HepG2 (cell line): ENCODE data around the gene ZCCHC3. TPM values are rescaled to one million over a fixed set of nuclear protein-coding genes. Genes with fewer than 3 reads are reported as not detected.

Experiments used
- BATF2 ChIP-seq: sonication (generic); formaldehyde crosslinking; IDR thresholded peaks from 2 replicates; pipeline ENCODE4 v1.8.0; 2022; ENCODE audit warnings: mild to moderate bottlenecking, missing genetic modification reagents, moderate library complexity
- CCAR2 ChIP-seq: fragments of 200-400 bp; formaldehyde crosslinking; optimal IDR thresholded peaks from 2 replicates; pipeline ENCODE3; 2018; ENCODE audit warnings: low read depth, mild to moderate bottlenecking, low read length, moderate library complexity
- HDAC1 ChIP-seq: sonication (generic); formaldehyde crosslinking; IDR thresholded peaks from 2 replicates; pipeline ENCODE4 v1.5.1; 2020; ENCODE audit warnings: mild to moderate bottlenecking, missing genetic modification reagents
- KLF11 ChIP-seq: IDR thresholded peaks from 2 replicates; pipeline ENCODE4 v1.6.1; 2016; ENCODE audit warnings: missing compliant biosample characterization
- MED13 ChIP-seq: sonication (generic); formaldehyde crosslinking; IDR thresholded peaks from 2 replicates; pipeline ENCODE4 v1.5.0; 2020; ENCODE audit warnings: missing genetic modification reagents
- MEIS1 ChIP-seq: sonication (generic); formaldehyde crosslinking; IDR thresholded peaks from 2 replicates; pipeline ENCODE4 v1.9.0; 2021; ENCODE audit warnings: mild to moderate bottlenecking, missing genetic modification reagents, moderate library complexity, borderline replicate concordance
- RELA ChIP-seq: sonication (generic); formaldehyde crosslinking; IDR thresholded peaks from 2 replicates; pipeline ENCODE4 v1.4.0; 2020; ENCODE audit warnings: missing genetic modification reagents
- SNAPC4 ChIP-seq: sonication (generic); formaldehyde crosslinking; IDR thresholded peaks from 2 replicates; pipeline ENCODE4 v1.4.0; 2020; ENCODE audit warnings: mild to moderate bottlenecking, missing genetic modification reagents
- SRSF4 ChIP-seq: fragments of 200-400 bp; formaldehyde crosslinking; IDR thresholded peaks from one replicate; pipeline ENCODE4 v1.6.1; 2018; ENCODE audit warnings: mild to moderate bottlenecking, low read depth, low read length, moderate library complexity; ENCODE audit not compliant: poor library complexity, severe bottlenecking
- XRCC5 ChIP-seq: fragments of 200-400 bp; formaldehyde crosslinking; optimal IDR thresholded peaks from 2 replicates; pipeline ENCODE3; 2017; ENCODE audit warnings: mild to moderate bottlenecking, low read length
- ZBTB2 ChIP-seq: sonication (generic); formaldehyde crosslinking; IDR thresholded peaks from 2 replicates; pipeline ENCODE4 v1.8.0; 2022; ENCODE audit warnings: low read depth, missing genetic modification reagents
- ZNF510 ChIP-seq: sonication (generic); formaldehyde crosslinking; IDR thresholded peaks from 2 replicates; pipeline ENCODE4 v1.4.0; 2020; ENCODE audit warnings: low read depth, mild to moderate bottlenecking, missing genetic modification reagents
- ZNF556 ChIP-seq: sonication (generic); formaldehyde crosslinking; IDR thresholded peaks from 2 replicates; pipeline ENCODE4 v1.4.0; 2020; ENCODE audit warnings: mild to moderate bottlenecking, missing genetic modification reagents, borderline replicate concordance
- ZNF670 ChIP-seq: sonication (generic); formaldehyde crosslinking; IDR thresholded peaks from 2 replicates; pipeline ENCODE4 v1.8.0; 2022; ENCODE audit warnings: mild to moderate bottlenecking, missing genetic modification reagents, borderline replicate concordance
- ZNF790 ChIP-seq: sonication (generic); formaldehyde crosslinking; IDR thresholded peaks from 2 replicates; pipeline ENCODE4 v1.8.0; 2022; ENCODE audit warnings: missing genetic modification reagents, mild to moderate bottlenecking, borderline replicate concordance
- polyA plus RNA-seq, 8 experiments: library from polyadenylated mRNA; depleted of rRNA in 3 of 8; stranded (reverse) in 7 of 8; unstranded in 1 of 8; fragments of >200 nt; fragmentation: Illumina TruSeq in 4 of 8; extraction: Trizol in 4 of 8; gene quantifications; 2 replicates each; pipeline versions ENCODE4 v1.2.1 to v1.2.3, GENCODE V29; 2011 to 2016; ENCODE audit warnings: low read depth in 4 of 8, missing spikeins in 1 of 8, mixed read lengths in 1 of 8; ENCODE audit not compliant: insufficient read depth in 1 of 8
- total RNA-seq, 5 experiments: library from RNA; depleted of rRNA; stranded (reverse); fragments of >200 nt; fragmentation: Illumina TruSeq; extraction: Trizol; gene quantifications; 2 replicates each; pipeline ENCODE4 v1.2.3, GENCODE V29; 2016; ENCODE audit warnings: low read depth in 1 of 5
- TF ChIP-seq, protein P1 (sequence below): fragments of 450-650 bp; IDR thresholded peaks from 2 replicates; pipeline ENCODE4 v1.6.1; 2017; ENCODE audit warnings: mild to moderate bottlenecking
- TF ChIP-seq, protein P2 (sequence below): sonication (generic); formaldehyde crosslinking; IDR thresholded peaks from 2 replicates; pipeline ENCODE4 v1.4.0; 2020; ENCODE audit warnings: missing genetic modification reagents; ENCODE audit errors: not compliant biosample characterization

The ZCCHC3 gene
- total and polyA plus RNA-seq, 2 of the 13 experiments (the other 11 are each of a cell fraction or from before 2014, with no cell fraction given) = 46.6 to 63.0 TPM

DNA sequence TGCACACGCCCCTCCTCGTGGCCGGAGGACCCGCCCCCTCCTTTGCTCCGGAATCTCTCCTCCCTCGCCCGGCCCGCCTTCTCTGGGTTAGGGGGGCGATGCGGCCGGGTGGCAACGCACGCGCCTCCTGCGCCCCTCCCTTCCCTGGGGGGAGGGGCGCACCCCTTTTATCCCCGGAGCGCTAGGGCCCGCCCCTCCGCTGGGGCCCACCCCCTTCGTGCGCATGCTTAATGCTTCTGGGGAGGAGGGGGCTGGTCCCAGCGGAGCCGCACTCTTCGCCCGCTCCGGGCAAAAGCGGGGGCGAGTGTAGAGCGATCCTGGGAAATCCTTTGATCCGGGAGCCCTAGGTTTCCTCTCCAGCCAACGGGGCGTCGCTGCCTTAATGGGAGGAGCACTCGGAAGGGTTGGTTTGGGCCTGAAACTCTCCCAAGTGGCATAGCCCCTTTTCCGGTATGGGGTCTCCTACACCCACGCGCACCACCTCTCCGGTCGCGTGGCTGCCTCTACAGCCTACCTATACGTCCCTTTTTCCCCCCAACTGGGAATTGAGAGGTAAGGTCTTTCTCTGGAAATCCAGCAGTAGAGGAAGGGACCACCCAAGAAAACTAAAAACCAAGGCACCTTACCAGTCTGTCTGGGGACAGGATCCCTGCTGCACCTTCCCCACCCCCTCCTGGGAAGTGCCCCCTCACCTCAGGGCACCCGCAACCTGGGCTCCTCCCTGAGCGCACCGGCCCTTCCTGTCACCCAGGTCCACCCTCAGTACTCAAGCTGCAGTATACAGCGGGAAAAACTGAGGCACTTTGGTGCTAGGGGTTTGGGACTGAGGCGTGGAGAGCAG, 30.0 kb downstream of the ZCCHC3 start (continued):
- TF ChIP-seq RELA (peak; percentile 28; the same call in 1 of the 2 replicates), SRSF4 (no peak), HDAC1 (peak; percentile 96), ZNF556 (no peak), ZNF790 (CRISPR knock-in tag) (peak; percentile 15; the same call in 1 of the 2 replicates), ZNF670 (CRISPR knock-in tag) (peak; percentile 60; the same call in 1 of the 2 replicates), XRCC5 (peak; percentile 37), MED13 (CRISPR knock-in tag) (no peak), SNAPC4 (CRISPR knock-in tag) (0 out of 2 replicates have a peak, but pooled peaks have one; percentile 79), MEIS1 (CRISPR knock-in tag) (0 out of 2 replicates have a peak, but pooled peaks have one; percentile 9), KLF11 (no peak), CCAR2 (peak; percentile 99), ZNF510 (CRISPR knock-in tag) (0 out of 2 replicates have a peak, but pooled peaks have one; percentile 2), BATF2 (CRISPR knock-in tag) (no peak), ZBTB2 (peak; percentile 83)
- TF ChIP-seq, protein P1, sequence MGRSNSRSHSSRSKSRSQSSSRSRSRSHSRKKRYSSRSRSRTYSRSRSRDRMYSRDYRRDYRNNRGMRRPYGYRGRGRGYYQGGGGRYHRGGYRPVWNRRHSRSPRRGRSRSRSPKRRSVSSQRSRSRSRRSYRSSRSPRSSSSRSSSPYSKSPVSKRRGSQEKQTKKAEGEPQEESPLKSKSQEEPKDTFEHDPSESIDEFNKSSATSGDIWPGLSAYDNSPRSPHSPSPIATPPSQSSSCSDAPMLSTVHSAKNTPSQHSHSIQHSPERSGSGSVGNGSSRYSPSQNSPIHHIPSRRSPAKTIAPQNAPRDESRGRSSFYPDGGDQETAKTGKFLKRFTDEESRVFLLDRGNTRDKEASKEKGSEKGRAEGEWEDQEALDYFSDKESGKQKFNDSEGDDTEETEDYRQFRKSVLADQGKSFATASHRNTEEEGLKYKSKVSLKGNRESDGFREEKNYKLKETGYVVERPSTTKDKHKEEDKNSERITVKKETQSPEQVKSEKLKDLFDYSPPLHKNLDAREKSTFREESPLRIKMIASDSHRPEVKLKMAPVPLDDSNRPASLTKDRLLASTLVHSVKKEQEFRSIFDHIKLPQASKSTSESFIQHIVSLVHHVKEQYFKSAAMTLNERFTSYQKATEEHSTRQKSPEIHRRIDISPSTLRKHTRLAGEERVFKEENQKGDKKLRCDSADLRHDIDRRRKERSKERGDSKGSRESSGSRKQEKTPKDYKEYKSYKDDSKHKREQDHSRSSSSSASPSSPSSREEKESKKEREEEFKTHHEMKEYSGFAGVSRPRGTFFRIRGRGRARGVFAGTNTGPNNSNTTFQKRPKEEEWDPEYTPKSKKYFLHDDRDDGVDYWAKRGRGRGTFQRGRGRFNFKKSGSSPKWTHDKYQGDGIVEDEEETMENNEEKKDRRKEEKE = no peak
- TF ChIP-seq, protein P2, sequence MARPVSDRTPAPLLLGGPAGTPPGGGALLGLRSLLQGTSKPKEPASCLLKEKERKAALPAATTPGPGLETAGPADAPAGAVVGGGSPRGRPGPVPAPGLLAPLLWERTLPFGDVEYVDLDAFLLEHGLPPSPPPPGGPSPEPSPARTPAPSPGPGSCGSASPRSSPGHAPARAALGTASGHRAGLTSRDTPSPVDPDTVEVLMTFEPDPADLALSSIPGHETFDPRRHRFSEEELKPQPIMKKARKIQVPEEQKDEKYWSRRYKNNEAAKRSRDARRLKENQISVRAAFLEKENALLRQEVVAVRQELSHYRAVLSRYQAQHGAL = no peak
